Measurements from ENCODE around the gene ZNF423. TPM values are rescaled to one million over a fixed set of nuclear protein-coding genes. Genes with fewer than 3 reads are reported as not detected.

The ZNF423 gene
- total RNA-seq, 1 donor from 2014 or later: 0.69 TPM

DNA sequence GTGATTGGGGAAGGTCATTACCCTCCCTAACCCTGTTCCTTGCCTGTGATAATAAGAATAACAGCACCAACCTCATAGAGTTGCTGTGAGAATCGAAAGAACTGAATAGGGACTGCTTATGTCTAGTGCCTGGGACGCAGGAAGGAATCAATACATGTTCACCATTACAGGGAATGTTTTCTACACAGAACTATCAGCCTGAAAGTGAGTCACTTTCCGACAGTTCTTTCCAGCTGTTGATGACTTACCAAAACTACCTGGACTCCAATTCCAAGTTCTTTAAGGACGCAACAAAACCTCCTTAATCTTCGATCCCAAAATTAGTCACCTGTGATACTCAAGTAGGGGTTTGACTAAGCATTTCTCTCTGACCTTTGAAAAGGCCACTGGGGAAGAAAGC, 29.4 kb downstream of the ZNF423 start:
- TF ChIP-seq, protein P1, sequence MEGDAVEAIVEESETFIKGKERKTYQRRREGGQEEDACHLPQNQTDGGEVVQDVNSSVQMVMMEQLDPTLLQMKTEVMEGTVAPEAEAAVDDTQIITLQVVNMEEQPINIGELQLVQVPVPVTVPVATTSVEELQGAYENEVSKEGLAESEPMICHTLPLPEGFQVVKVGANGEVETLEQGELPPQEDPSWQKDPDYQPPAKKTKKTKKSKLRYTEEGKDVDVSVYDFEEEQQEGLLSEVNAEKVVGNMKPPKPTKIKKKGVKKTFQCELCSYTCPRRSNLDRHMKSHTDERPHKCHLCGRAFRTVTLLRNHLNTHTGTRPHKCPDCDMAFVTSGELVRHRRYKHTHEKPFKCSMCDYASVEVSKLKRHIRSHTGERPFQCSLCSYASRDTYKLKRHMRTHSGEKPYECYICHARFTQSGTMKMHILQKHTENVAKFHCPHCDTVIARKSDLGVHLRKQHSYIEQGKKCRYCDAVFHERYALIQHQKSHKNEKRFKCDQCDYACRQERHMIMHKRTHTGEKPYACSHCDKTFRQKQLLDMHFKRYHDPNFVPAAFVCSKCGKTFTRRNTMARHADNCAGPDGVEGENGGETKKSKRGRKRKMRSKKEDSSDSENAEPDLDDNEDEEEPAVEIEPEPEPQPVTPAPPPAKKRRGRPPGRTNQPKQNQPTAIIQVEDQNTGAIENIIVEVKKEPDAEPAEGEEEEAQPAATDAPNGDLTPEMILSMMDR (conservative IDR thresholded peaks at IDR 0.05; ENCODE audit: low read depth, low read length): no peak
- H3K4me3 ChIP-seq (ENCODE audit: low read depth, low read length): no peak overlapping the region
- no peak for DNase-seq (ENCODE audit: low read depth)

DNA sequence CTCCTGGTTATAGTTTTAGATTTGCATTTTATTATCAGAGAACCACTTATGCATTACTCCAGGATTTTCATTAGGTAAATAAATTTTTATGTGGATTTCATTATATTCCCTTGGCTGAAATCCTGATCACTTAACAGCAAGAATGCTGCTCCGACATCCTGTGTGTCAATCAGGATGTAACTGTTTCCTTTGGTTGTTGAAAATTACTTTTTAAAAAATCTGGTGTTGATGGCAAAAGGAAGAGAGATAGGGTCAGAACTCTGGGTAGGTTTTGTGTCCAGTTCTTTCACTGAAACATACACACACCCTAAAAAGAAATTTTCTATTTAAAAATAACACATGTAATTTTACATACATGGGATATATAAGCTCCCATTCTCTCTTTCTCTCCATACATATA, 30.9 kb downstream of the ZNF423 start:
- TF ChIP-seq, protein P1 (conservative IDR thresholded peaks at IDR 0.05; ENCODE audit: low read depth, low read length): no peak
- H3K4me3 ChIP-seq (ENCODE audit: low read depth, low read length): no peak overlapping the region
- DNase-seq (ENCODE audit: low read depth): no peak

DNA sequence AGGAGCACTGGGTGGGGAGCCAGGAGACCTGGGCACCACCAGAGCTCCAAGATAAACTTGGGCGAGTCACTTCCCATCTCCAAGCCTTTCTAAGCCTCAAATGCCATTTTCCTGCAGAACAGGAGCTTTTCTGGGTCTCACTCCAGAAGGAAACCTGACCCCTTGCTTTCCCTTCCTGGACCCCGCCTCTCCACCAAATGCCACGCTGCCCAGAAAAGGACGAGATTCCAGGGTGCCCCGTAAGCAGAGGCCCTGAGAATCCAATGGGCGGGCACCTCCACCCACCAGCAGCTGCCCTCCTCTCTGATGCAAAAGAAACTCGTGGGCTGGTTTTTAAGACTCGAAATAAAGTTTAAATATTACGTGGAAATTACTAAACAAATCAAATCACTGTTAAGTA, 31.3 kb downstream of the ZNF423 start:
- DNase-seq (ENCODE audit: low read depth): no peak
- TF ChIP-seq, protein P1 (conservative IDR thresholded peaks at IDR 0.05; ENCODE audit: low read depth, low read length): no peak
- no peak overlapping the region for H3K4me3 ChIP-seq (ENCODE audit: low read depth, low read length)

DNA sequence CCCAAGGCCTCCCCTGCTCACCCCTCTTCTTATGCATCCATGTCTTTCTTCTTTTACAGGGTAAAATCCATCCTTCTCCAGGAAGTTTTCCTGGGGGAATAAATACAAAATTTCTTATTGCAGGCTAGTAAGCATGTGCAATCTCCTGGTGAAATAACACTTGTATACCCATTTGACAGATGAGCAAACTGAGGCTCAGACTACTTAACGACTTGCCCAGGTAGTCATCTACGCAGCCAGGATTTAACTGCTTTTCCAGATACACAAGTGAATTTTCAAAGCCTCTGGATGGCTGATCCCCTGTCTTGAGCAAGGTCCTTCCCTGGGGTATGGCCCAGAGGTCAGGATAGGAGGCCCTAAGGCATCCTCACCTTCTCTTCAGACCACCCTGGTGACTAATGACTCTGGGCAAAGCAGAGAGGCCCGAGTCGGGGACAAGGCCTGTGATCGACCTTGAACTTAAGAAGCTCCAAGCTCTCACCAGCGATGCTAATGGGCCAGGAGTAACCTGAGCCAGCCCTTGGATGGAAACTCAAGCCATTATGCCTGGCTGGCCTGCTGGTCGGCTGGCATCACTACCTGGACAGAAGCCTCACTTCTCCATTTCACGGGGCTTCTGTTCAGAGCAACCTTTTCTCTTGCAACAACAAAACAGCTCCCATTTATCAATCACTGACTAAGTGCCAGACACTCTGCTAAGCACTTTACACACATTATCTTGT, 33.1 kb downstream of the ZNF423 start:
- TF ChIP-seq, protein P1 (conservative IDR thresholded peaks at IDR 0.05; ENCODE audit: low read depth, low read length): no peak
- no peak overlapping the region for H3K4me3 ChIP-seq (ENCODE audit: low read depth, low read length)
- no peak for DNase-seq (ENCODE audit: low read depth)

DNA sequence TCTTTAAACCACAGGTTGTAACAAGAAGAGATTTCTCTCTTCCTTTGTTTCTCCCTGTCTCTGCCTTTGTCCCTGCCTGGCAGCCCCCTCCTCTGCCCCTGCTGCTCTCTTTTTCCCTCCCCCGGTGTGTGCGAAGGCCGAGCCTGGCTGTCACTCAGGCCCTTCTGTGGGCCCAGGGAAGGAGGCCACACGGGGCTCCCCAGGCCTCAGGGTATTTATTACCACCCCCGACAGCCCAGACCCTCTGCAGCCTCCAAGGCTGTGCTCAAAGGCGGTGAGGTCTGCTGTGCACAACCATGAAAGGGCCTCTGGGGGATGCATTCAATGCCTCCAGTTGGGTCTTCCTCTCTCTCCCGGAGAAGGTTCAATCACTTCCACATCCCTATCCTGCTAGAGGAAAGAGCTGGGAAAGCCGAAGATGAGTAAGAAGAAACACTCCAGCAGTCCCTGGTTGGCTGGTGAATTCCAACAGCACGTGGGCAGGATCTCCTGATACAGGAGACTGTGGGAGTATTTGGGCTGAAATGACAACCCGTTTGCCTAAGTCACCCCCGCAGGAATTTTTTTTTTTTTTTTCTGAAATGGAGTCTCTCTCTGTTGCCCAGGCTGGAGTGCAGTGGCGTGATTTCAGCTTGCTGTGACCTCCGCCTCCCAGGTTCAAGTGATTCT, 34.2 kb downstream of the ZNF423 start:
- H3K4me3 ChIP-seq (ENCODE audit: low read depth, low read length): no peak overlapping the region
- TF ChIP-seq, protein P1 (conservative IDR thresholded peaks at IDR 0.05; ENCODE audit: low read depth, low read length): no peak
- DNase-seq (ENCODE audit: low read depth): no peak

DNA sequence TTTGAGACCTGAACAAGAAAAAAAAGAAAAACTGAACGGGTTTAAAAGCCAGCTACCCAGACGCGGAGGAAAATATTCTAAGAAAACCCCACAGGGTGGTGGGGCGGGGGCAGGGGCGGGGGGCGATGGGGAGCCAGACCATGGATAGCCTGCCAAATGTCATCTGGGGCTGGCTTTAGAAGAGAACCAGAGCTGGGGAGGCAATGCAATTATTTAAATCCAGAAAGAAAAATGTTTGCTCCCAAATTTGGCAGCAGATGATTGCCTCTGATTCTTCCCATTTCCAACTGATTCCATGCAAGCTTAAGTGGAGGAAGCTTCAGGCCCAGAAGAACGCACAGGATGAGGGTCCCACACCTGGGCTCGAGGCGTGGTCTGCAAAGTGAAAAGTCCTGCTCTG, 34.8 kb downstream of the ZNF423 start:
- no peak overlapping the region for H3K4me3 ChIP-seq (ENCODE audit: low read depth, low read length)
- no peak for DNase-seq (ENCODE audit: low read depth)

More for the DNA sequence above, 34.8 kb downstream of the ZNF423 start:
- TF ChIP-seq, protein P1 (conservative IDR thresholded peaks at IDR 0.05; ENCODE audit: low read depth, low read length): no peak
